Uterus (tissue), 2 donors: ENCODE data around the gene METTL24.

Experiments used
- POLR2A ChIP-seq, 2 donors: fragments of 450-650 bp; IDR thresholded peaks; one replicate each; pipeline ENCODE4 v1.6.1; 2016; ENCODE audit warnings: antibody characterized with exemption in 2 of 2, mild to moderate bottlenecking in 1 of 2, moderate library complexity in 1 of 2
- TF ChIP-seq, protein P1 (sequence below), 4 experiments: fragments of 200-600 bp in 2 of 4; fragments of 450-650 bp in 2 of 4; sonication (generic) in 2 of 4; IDR thresholded peaks; one replicate each; pipeline ENCODE4 v1.5.1; 2016 to 2019; ENCODE audit warnings: antibody characterized with exemption in 4 of 4, mild to moderate bottlenecking in 2 of 4, moderate library complexity in 1 of 4

GRCh38 chr6:110323258-110323657 is 34.9 kb downstream of the METTL24 start:
- TF ChIP-seq, protein P1, sequence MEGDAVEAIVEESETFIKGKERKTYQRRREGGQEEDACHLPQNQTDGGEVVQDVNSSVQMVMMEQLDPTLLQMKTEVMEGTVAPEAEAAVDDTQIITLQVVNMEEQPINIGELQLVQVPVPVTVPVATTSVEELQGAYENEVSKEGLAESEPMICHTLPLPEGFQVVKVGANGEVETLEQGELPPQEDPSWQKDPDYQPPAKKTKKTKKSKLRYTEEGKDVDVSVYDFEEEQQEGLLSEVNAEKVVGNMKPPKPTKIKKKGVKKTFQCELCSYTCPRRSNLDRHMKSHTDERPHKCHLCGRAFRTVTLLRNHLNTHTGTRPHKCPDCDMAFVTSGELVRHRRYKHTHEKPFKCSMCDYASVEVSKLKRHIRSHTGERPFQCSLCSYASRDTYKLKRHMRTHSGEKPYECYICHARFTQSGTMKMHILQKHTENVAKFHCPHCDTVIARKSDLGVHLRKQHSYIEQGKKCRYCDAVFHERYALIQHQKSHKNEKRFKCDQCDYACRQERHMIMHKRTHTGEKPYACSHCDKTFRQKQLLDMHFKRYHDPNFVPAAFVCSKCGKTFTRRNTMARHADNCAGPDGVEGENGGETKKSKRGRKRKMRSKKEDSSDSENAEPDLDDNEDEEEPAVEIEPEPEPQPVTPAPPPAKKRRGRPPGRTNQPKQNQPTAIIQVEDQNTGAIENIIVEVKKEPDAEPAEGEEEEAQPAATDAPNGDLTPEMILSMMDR (IDR thresholded peaks at IDR 0.05): no peak
- TF ChIP-seq POLR2A (IDR thresholded peaks at IDR 0.05): no peak
